NCI-H82 treated with DMSO at 0.1 percent for 48 hours (cell line): ENCODE results near the gene NTRK3.

Experiments used
- DNase-seq: peaks from one replicate; lab custom pipeline; 2025; ENCODE audit not compliant: unreplicated experiment; lab: John Stamatoyannopoulos, UW

The NTRK3 gene

GRCh38 chr15:88006146-88006545 is 250.4 kb downstream of the NTRK3 start:
- no peak for DNase-seq

- no peak for DNase-seq
Measured at GRCh38 chr15:88004399-88004798, 252.1 kb downstream of the NTRK3 start.

- DNase-seq = no peak
Measured at GRCh38 chr15:88003541-88004327, 252.8 kb downstream of the NTRK3 start.

DNA sequence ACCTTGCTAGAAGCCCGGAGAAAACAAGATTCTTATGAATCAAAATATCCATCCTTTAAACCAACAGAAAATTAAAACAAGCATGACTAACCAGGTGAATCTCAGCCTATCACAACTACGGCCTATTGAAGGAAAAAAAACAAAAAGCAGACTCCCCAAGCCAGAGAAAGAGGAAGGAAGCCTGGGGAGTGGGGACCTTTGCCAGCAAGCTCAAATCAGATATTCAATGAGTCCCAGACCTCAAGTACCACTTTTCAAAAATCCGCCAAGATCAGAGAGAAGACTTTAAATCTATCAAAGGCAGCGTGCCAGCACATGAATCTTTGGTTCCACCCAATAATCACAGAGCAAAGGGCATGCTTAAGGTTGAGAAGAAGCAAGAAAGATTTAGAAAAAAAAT is 253.8 kb downstream of the NTRK3 start:
- no peak for DNase-seq

DNA sequence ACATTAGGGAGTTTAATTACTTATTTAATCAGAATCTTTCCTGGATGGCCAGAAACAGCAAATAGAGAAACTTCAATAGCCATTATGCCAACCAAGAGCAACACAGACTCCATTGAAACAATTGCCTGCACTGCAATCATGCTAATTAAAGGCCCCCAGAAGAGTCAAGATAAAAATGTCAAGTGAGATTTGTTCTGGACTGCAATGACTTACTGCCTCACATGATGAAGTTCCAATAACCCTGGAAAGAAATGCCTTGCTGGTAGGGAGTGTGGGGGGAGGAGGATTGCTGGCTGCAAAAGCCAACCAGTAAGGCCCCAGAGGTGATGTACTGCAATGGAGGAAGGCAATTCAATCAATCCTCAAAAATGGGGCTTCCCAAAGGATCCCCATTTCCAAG is 257.9 kb downstream of the NTRK3 start:
- DNase-seq = no peak

DNA sequence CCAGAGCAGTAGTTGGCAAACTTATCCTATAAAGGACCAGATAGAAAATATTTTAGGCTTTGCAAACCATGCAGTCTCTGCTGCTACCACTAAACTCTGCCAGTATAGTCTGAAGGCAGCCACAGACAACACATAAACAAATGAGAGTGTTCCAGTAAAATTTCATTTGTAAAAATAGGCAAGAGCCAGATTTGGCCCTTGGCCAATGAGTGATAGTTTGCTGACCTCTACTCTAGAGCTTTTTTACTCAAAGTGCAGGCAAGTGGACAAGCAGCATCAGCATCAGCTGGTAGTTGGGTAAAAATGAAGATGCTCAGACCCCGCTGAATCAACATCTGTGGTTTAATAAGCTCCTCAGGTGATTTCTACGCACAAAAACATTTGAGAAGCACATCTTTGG is 269.8 kb downstream of the NTRK3 start:
- no peak for DNase-seq

GRCh38 chr15:87985451-87985850 is 271.1 kb downstream of the NTRK3 start:
- no peak for DNase-seq

DNA sequence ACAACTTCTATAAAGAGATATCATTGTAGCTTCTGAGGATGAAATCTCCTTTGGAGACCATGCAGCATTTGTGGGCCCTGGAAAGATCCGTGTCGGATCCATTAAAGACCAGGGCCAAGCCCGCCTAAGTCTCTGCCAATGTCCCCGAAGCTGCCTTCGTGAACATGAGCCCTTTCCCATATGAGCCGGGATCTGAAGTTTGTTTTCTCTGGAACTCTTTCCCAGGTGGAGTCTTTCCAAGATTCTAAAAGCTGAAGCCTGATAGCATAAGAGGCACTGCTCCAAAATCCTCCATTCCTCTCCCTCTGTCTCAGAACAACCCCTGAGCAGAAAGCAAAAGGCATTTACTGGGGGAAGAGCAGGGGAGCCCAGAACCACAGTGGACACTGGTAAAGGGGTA is 274.6 kb downstream of the NTRK3 start:
- DNase-seq = no peak

DNA sequence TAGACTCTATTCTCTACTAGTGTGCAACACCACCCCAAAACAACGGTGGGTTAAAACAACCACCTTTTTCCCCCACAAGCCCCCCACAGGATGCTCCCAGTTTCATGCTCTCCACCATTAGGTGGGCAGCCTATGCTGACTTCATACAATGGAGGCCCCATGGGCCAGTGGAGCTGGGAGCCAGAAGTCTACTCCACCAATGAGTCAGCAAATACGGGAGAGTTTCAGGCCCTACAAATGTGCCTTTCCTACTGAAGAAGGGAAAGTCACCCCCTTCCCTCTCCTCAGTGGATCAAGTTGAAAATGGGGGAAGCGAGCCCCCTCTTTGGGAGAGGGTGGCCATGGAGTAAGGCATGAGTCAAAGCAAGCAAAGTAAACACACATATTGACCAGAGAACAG is 278.6 kb downstream of the NTRK3 start:
- DNase-seq = no peak

- DNase-seq = no peak
Measured at GRCh38 chr15:87976552-87976951, 280.0 kb downstream of the NTRK3 start.

DNA sequence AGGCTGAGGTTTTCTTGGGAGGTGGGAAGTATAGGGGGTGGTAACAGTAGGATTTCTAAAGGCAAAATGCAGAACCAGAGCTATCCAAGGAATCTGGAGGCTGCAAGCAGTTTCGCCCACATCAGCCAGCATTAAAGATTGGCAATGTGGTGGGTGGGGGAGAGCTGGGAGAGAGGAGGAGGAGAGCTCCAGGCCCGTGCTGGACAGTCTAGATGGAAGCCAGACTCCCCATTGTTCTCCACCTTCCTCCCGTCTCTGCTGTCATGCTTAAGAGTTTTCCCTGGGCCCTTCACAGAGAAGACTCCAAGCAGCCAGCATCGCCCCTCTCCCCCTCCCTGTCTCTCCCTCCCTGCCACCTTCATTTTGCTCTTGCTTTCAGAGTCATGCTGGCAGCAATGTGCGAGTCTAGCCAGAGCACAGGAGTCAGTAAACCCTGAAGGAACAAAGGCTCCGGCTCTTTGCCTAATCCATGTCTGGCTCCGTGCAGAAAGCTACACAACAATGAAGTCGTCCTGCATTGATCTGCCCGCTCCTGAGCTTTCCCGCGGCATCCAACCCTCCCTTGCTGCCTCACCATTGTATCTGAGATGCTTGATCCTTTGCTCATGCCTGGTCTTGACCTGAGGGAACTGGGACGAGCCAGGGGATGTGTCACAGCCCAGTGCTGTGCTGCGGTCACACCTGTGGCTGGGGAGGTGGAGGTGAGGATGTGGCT is 282.9 kb downstream of the NTRK3 start:
- no peak for DNase-seq

- no peak for DNase-seq
Measured at GRCh38 chr15:87971076-87971475, 285.5 kb downstream of the NTRK3 start.

DNA sequence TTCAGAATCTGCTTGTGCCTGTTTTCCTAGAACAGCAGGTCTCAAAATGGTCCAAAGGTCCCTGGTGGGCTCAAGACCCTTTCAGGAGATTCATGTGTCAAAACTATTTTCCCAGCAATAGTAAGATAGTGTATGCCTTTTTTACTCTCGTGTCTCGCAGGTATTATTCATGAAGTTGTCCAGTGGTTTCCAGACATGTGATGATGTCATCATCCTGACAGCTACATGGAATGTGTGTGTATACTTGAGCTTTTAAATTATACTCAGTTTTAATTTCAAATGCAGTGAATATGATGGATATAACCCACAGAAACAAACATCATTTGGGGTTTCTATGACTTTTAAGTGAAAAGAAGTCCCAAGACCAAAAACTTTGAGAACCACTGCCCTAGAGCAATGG is 288.6 kb downstream of the NTRK3 start:
- no peak for DNase-seq

DNA sequence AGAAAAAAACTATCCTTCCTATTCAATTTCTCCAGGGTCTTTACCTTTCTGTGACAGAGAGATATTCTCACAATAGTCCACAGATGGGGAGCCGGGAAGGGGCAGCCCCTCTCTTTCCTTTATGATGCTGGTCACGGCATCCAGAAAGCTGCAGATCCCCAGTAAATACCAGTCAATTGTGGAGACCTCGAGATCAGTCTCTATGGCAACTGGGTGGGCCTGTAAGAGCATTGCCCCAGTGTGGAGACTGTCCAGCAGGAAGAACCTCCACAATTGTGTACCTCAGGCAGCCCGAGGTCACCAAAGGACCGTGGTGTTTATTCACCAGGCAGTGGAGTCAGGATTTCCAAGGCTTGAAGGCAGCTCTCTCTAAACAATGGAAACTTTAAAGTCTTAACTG is 291.2 kb downstream of the NTRK3 start:
- DNase-seq = no peak

- no peak for DNase-seq
Measured at GRCh38 chr15:87962428-87962827, 294.1 kb downstream of the NTRK3 start.

GRCh38 chr15:87961851-87962420 is 294.6 kb downstream of the NTRK3 start:
- no peak for DNase-seq

DNA sequence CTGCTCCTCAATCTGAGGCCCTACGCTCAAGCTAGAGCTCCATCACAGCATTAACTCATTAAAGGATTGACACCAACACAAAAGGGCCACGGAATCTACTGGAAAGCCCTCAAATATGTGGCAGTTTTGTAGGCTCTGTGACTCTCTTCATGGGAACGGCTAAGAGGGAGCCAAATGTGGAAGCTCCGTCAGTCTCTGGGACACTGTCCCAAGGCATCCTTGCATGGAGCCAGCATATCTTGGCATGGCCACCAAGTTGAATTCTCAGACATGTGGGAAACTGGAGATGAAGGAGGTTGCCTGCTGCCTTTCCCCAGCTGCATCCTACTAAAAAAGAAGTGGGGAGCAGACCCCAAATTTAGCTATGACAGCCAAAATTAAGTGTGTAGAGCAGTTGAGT is 296.9 kb downstream of the NTRK3 start:
- no peak for DNase-seq

- DNase-seq = no peak
Measured at GRCh38 chr15:87959080-87959479, 297.5 kb downstream of the NTRK3 start.

GRCh38 chr15:87955284-87955909 is 301.1 kb downstream of the NTRK3 start:
- DNase-seq = no peak

GRCh38 chr15:87954793-87955192 is 301.7 kb downstream of the NTRK3 start:
- DNase-seq = no peak

- DNase-seq = no peak
Measured at GRCh38 chr15:87952736-87953287, 303.7 kb downstream of the NTRK3 start.
